Nephron progenitor cell (in vitro differentiated cells): ENCODE measurements around the gene LUM.

Experiments
- DNase-seq: peaks from one replicate; pipeline ENCODE4 v3.0.0; 2021
- H3K27ac Mint-ChIP-seq: 2 replicates; pipeline ENCODE4 v1.8.0; 2021; ENCODE audit warnings: mild to moderate bottlenecking, moderate library complexity, mixed read lengths
- H3K27me3 Mint-ChIP-seq: 2 replicates; pipeline ENCODE4 v1.8.0; 2021; ENCODE audit warnings: mild to moderate bottlenecking, low read depth, mixed read lengths; ENCODE audit not compliant: poor library complexity
- H3K36me3 Mint-ChIP-seq: 2 replicates; pipeline ENCODE4 v1.8.0; 2021; ENCODE audit warnings: low read depth, mixed read lengths
- H3K4me1 Mint-ChIP-seq: 2 replicates; pipeline ENCODE4 v1.8.0; 2021; ENCODE audit warnings: mixed read lengths
- H3K4me3 Mint-ChIP-seq: 2 replicates; pipeline ENCODE4 v1.8.0; 2021; ENCODE audit warnings: mild to moderate bottlenecking, moderate library complexity, mixed read lengths
- H3K9me3 Mint-ChIP-seq: 2 replicates; pipeline ENCODE4 v1.8.0; 2021; ENCODE audit warnings: mild to moderate bottlenecking, moderate library complexity, mixed read lengths
- CTCF ChIP-seq: fragments of 200-600 bp; sonication (generic); IDR thresholded peaks from 2 replicates; pipeline ENCODE4 v1.5.0; 2021; ENCODE audit warnings: antibody characterized with exemption

The LUM gene

DNA sequence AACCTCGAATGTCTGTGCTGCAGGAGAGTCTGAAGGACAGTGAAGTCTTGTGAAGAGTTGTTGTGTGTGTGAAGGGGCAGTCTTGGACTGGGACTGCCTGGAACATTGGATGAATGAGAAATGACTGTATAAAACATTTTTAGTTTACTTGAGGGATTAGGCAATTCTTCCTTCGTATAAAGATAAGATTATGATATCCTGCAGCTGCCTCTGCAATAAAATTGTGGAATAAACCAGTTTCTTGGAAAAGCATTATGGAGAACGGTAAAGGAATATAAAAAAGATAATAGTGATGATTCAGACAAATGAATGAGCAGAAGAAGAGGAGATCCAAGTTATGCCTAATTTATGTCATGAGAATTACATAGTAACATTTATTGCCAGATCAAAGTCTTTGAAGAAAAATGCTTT lies 30.9 kb upstream of the LUM start:
- Mint-ChIP-seq H3K4me1 (peaks cover 11% of the 10 kb centered on the region), H3K9me3 (no peaks in the 10 kb centered on the region), H3K36me3 (no peaks in the 10 kb centered on the region), H3K27ac (no peak overlapping the region), H3K27me3 (peaks cover 6% of the 10 kb centered on the region), H3K4me3 (no peak overlapping the region)
- DNase-seq: no peak
- TF ChIP-seq CTCF: no peak

GRCh38 chr12:91140026-91140931 lies 29.0 kb upstream of the LUM start:
- no peak overlapping the region for H3K4me3 Mint-ChIP-seq
- peaks cover 11% of the 10 kb centered on the region for H3K4me1 Mint-ChIP-seq
- DNase-seq: no peak
- no peaks in the 10 kb centered on the region for H3K36me3 Mint-ChIP-seq
- H3K9me3 Mint-ChIP-seq: no peaks in the 10 kb centered on the region
- TF ChIP-seq CTCF: no peak
- H3K27ac Mint-ChIP-seq: no peak overlapping the region
- H3K27me3 Mint-ChIP-seq: peaks cover 6% of the 10 kb centered on the region

- H3K27me3 Mint-ChIP-seq: peaks cover 6% of the 10 kb centered on the region
- no peak overlapping the region for H3K27ac Mint-ChIP-seq
- no peak overlapping the region for H3K4me3 Mint-ChIP-seq
- no peaks in the 10 kb centered on the region for H3K36me3 Mint-ChIP-seq
- H3K4me1 Mint-ChIP-seq: peaks cover 11% of the 10 kb centered on the region
- no peak for TF ChIP-seq CTCF
- H3K9me3 Mint-ChIP-seq: no peaks in the 10 kb centered on the region
- no peak for DNase-seq
Measured at GRCh38 chr12:91139286-91139685, 28.0 kb upstream of the LUM start.

- peaks cover 11% of the 10 kb centered on the region for H3K4me1 Mint-ChIP-seq
- H3K4me3 Mint-ChIP-seq: no peak overlapping the region
- H3K27me3 Mint-ChIP-seq: peaks cover 5% of the 10 kb centered on the region
- H3K9me3 Mint-ChIP-seq: no peaks in the 10 kb centered on the region
- H3K27ac Mint-ChIP-seq: no peak overlapping the region
- DNase-seq: no peak
- H3K36me3 Mint-ChIP-seq: no peaks in the 10 kb centered on the region
- TF ChIP-seq CTCF: no peak
Measured at GRCh38 chr12:91138337-91138920, 27.1 kb upstream of the LUM start.

GRCh38 chr12:91133871-91134270 lies 22.6 kb upstream of the LUM start:
- Mint-ChIP-seq H3K9me3 (no peaks in the 10 kb centered on the region), H3K27me3 (peaks cover 3% of the 10 kb centered on the region), H3K36me3 (no peaks in the 10 kb centered on the region), H3K4me3 (no peak overlapping the region), H3K27ac (no peak overlapping the region), H3K4me1 (no peaks in the 10 kb centered on the region)
- TF ChIP-seq CTCF: no peak
- no peak for DNase-seq
